ENCODE data around the gene LTC4S. TPM values are rescaled to one million over a fixed set of nuclear protein-coding genes. Genes with fewer than 3 reads are reported as not detected.

Gene LTC4S
- total RNA-seq, 4 donors from 2014 or later, result 1.7 to 12.6 (median 5.6) TPM

- H3K27ac ChIP-seq, result peak overlapping the region; percentile 87 to 92 (median 88)
- H3K27me3 ChIP-seq, result no peaks in the 10 kb centered on the region
- peaks cover 0 to 27% of the 10 kb centered on the region in 2 donors for H3K36me3 ChIP-seq
- TF ChIP-seq POLR2A (IDR thresholded peaks at IDR 0.05) (no peak), CTCF (IDR thresholded peaks at IDR 0.05 in 4 of 5, conservative IDR thresholded peaks at IDR 0.05 in 1 of 5) (no peak)
- intact Hi-C loops (cut with DNase I; ENCODE audit: low total_unique reads) (loop anchor here (2.0 kb wide), 1 partner anchor 23 kb away; no protein-coding TSS in a partner anchor), in situ Hi-C loops (cut with MboI; ENCODE audit: low sequenced_read_pairs in 4 of 4) (no loop called here)
- no peak for ATAC-seq
- no peaks in the 10 kb centered on the region for H3K9me3 ChIP-seq
- H3K4me3 ChIP-seq, result no peak overlapping the region
- peaks cover 20 to 36% of the 10 kb centered on the region in 2 donors for H3K4me1 ChIP-seq
- DNase-seq, result no peak
Observed at GRCh38 chr5:179841621-179842020, 47.8 kb downstream of the LTC4S start.

MicroRNAs encoded within 50 kb of the gene (microRNA counts, 767-probe panel; counts per million panel counts)
- microRNA hsa-miR-1229, result 356 to 448 counts per million in 2 donors

Small RNAs within 50 kb of the gene (microRNA-seq; reads per million reads assigned to microRNA genes)
- gene MIR1229 (ENCODE audit: borderline replicate concordance in 2 of 2), result 0 to 0.85 reads per million in 2 donors

Other genes with a start within 250 kb of the LTC4S start
- 10 to 100 TPM; 19.6 to 36.3 (median 26.0) TPM for gene RUFY1, start 243.4 kb upstream of the LTC4S start, total RNA-seq
- 100 to 1,000 TPM in 3 of 4 donors, 10 to 100 TPM in 1; 72.4 to 209 (median 157) TPM for gene HNRNPH1, start 170.3 kb upstream of the LTC4S start, total RNA-seq
- gene CBY3, start 113.0 kb upstream of the LTC4S start, total RNA-seq, result not detected
- gene CANX, start 95.0 kb upstream of the LTC4S start, total RNA-seq, result 100 to 1,000 TPM; 141 to 306 (median 275) TPM
- gene MAML1, start 61.2 kb upstream of the LTC4S start, total RNA-seq, result 10 to 100 TPM; 14.4 to 16.3 (median 15.1) TPM
- 10 to 100 TPM; 28.3 to 86.0 (median 61.4) TPM for gene MGAT4B, start 12.9 kb downstream of the LTC4S start, total RNA-seq
- 1,000 to 10,000 TPM; 1,080 to 1,340 (median 1,178) TPM for gene SQSTM1, start 26.9 kb downstream of the LTC4S start, total RNA-seq
- gene MRNIP, start 64.8 kb downstream of the LTC4S start, total RNA-seq, result 10 to 100 TPM in 1 of 4 donors, 1 to 10 TPM in 3; 2.9 to 16.1 (median 8.3) TPM
- gene TBC1D9B, start 113.9 kb downstream of the LTC4S start, total RNA-seq, result 10 to 100 TPM; 56.1 to 65.9 (median 62.7) TPM